NK-92 treated with Interleukin-12 subunit alpha and Interleukin-12 subunit beta, amount 100 ng/mL, for 24 hours (cell line): ENCODE data around the gene KBTBD12.
A peak's percentile ranks its signal among the peaks of the same experiment; 100 is the strongest.
"Not testable (repeated sequence)": the region's sequence is repeated elsewhere in the genome, so short reads cannot be mapped to it uniquely, and the experiment has no call there.

ENCODE experiments used
- DNase-seq: peaks from one replicate; lab custom pipeline; 2025; lab: John Stamatoyannopoulos, UW

The KBTBD12 gene, protein sequence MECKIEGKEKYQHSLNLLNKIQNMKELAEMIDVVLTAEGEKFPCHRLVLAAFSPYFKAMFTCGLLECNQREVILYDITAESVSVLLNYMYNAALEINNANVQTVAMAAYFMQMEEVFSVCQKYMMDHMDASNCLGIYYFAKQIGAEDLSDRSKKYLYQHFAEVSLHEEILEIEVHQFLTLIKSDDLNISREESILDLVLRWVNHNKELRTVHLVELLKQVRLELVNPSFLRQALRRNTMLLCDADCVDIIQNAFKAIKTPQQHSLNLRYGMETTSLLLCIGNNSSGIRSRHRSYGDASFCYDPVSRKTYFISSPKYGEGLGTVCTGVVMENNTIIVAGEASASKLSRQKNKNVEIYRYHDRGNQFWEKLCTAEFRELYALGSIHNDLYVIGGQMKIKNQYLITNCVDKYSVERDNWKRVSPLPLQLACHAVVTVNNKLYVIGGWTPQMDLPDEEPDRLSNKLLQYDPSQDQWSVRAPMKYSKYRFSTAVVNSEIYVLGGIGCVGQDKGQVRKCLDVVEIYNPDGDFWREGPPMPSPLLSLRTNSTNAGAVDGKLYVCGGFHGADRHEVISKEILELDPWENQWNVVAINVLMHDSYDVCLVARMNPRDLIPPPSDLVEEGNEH

DNA sequence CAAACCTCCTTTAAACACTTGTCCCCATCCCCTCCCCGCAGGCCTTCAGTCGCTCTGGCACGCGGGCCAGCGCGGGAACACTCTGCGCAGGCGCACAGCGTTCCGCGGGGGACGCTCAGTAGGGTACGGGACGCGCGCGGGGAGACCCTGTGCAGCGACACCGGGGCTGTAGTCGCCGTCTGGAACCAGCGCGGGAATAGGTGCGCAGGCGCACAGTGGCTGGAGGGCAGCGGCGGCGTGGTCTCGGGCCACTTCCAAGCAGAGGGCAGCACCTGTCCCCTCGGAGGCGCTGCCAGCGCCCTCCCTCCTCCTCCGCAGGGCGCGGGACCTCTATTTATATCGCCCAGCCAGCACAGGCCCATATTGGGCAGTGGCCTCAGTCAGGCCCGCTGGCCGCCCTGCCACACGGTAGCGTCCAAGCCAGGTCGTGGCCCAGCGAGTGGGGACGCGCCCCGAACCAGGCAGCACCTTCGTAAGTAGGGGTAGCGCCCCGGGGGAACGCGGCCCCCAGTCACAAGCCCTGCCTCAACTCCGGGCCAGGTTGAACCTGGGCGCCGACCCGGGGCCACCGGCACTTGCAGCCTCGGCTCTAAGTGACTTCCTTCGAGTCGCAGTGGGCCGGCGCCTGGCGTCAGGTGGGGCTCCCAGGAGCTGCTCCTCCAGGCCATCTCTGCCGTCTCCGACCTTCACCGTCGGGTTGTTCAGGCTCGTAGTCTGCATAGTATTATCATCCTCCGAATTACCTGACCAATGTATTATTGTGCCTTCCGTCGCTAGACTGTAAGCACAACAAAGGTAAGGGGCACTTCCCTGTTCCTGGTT, at the start of gene KBTBD12:
KBTBD12 (plus strand) TSS at position 118 of the 822 bp plus-strand sequence. CDS start 7,830 bp downstream, outside the sequence.
- no peak for DNase-seq

GRCh38 chr3:127865941-127866340, 49.1 kb upstream of the KBTBD12 start:
- DNase-seq: peak; percentile 6

DNA sequence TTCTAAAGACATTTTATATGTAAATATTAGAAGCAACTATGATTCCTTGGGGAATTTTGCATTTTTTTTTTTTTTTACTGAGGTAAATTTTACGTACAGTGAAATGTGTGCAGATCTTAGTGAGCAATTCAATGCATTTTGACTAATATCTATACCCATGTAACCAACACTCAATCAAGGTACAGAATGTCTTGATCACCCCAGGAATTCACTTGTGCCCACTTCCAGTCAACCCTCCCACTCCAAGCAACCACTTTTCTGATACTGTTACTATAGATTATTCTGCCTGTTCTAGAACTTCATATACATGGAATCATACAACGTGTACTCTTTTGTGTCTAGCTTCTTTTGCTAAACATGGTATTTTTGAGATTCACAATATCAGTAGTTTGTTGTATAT, 47.6 kb upstream of the KBTBD12 start:
- DNase-seq: no peak

- no peak for DNase-seq
Observed at GRCh38 chr3:127867986-127868385, 47.0 kb upstream of the KBTBD12 start.

DNA sequence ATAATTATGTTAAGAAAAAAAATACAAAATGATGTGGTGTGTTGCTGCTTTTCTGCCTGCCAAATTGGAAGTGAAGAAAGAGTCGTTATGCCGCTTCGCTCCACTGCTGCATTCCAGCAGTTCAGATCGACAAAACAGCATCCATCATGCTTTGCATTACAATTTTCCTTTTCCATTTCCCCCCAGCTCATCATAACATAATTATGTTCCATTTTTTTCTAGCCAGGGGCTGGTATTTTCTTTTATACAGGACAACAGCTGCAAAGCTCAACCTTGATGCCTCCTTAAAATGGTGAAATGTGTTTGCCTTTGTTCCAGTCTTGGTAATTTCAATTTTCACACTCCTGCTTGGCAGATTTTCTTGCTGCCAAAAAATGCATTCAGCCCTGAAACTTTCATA, 44.9 kb upstream of the KBTBD12 start:
- DNase-seq: no peak

GRCh38 chr3:127874097-127874496, 40.9 kb upstream of the KBTBD12 start:
- DNase-seq: not testable (repeated sequence)

DNA sequence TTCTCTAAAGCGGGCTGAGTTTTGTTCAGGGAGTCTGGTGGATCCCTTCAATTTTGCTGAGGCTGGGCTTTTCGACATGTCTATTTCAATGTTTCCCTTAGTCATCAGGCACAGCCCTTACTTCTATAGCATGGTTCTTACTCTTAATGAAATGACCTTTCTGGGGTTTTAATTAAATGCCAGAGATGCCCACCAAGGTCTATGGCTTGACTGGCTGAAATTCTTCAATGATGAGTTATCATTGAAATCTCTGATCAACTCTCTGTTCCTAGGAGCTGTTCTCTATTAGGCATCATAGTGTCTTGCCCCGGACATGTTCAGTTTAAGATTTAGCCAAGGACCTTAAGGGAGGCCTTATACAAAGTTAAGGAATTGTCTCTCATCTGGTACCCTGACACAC, 33.4 kb upstream of the KBTBD12 start:
- DNase-seq: no peak

GRCh38 chr3:127884041-127884440, 31.0 kb upstream of the KBTBD12 start:
- no peak for DNase-seq

GRCh38 chr3:127886231-127886955, 28.6 kb upstream of the KBTBD12 start:
- DNase-seq: no peak

GRCh38 chr3:127886956-127887231, 28.1 kb upstream of the KBTBD12 start:
- DNase-seq: no peak

- no peak for DNase-seq
Observed at GRCh38 chr3:127887321-127887720, 27.7 kb upstream of the KBTBD12 start.

DNA sequence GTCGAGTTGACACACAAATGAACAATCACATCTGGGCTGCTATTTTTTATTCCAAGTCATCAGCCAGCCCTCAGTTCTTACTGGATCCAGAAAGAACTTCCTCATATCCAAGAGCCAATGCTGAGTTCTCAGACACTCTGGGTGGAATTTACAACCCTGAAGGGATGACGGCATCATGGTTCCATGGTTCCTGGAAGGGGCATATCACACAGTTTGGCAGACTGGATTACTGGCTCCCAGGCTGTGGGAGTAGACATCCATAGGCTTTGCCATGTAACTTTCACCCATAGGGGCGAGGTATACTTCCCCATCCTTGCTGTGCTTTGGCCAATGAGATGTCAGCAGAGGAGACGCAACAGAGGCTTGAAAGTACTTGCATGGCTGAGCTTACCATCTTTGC, 26.9 kb upstream of the KBTBD12 start:
- no peak for DNase-seq

GRCh38 chr3:127888564-127889107, 26.4 kb upstream of the KBTBD12 start:
- no peak for DNase-seq

GRCh38 chr3:127889461-127889863, 25.6 kb upstream of the KBTBD12 start:
- DNase-seq: no peak

DNA sequence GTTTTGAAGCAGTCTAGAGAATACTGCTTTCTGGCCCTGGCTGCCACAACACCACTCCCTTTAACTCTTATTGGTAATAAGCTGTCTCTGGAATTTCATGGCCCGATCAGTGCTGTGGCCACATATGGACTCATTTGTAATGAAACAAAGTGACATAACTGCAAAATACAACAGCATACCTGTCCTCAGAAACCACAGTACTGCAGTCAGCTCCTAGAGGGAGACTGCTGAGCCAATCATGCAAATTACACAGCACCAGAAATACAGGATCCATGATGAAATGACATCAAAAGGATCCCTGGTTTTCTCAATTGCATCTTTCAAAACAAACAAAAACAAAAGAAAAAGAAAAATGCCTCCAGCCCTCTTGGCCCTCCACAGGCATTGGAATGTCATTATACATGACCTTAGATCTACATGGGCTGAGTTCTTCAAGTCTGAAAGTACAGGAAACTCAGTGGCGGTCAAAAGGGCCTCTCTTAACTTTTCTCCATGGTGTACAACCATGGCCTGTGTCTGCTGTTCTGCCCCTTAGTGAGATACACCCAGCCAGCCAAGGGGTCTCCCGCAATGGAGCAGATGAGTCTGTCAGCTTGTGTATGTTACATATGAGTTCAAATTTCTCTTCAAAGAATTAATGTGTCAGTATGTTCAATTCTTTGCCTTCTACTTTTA, 24.9 kb upstream of the KBTBD12 start:
- no peak for DNase-seq

DNA sequence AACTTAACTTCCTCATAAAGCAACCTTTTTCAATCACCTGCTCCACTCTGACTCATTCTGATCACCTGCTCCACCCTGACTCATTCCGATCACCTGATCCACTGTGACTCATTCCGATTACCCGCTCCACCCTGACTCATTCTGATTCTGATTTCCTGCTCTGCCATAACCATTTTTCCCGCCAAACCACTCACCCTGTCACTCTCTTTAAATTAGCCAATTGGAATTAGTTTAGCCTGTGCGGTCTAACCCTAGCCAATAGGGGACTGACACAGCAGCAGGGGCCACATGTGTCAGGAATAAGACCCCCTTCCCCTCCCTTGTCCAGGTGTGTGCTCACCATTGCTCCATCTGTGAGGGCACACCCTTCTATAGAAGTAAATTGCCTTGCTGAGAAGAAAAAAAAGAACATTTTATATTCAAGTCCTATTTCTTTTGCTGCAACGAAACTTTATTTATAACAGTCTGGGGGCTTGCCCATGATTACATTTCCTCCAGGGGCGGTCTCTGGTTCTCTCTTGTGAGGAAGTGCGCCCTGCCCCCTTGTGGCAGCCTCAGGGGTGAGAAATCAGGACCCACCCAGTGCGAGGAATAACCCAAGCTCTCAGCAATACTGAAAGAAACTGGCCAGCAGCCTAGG, 24.3 kb upstream of the KBTBD12 start:
- DNase-seq: not testable (repeated sequence)

DNA sequence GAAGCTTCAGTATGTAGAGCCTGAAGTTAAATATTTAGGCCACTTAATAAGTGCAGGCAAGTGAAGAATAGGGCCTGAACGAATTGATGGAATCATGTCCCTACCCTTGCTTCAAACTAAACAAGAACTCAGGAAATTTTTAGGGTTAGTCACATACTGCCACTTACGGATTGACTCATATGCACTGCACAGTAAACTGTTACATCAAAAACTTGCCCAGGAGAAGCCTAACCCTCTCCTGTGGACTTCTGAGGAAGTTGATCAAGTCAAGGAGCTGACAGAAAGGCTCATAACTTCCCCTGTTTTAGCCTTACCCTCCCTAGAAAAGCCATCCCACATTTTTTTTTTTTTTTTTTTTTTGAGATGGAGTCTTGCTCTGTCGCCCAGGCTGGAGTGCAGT, 20.6 kb upstream of the KBTBD12 start:
- no peak for DNase-seq

DNA sequence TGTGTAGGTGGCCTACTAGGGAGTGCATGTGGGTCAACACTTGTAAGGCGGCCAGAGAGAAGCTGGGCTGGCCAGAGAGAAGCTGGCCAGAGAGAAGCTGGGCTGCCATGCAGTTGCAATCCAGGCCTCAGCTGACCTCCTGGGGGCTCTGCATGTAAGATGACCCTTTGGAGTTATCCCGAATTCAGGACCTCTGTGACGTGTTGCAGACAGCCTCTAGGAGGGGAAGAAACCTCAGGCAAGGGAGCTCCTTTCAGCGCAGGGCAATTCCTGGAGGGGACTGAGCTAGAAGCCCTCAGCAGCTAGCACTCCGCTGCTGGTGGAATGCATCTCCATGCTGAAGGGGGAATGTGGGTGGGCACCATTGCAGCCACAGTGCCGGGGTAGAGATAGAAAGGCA, 15.8 kb upstream of the KBTBD12 start:
- DNase-seq: no peak

GRCh38 chr3:127899766-127900165, 15.3 kb upstream of the KBTBD12 start:
- no peak for DNase-seq

GRCh38 chr3:127900536-127900935, 14.5 kb upstream of the KBTBD12 start:
- no peak for DNase-seq

DNA sequence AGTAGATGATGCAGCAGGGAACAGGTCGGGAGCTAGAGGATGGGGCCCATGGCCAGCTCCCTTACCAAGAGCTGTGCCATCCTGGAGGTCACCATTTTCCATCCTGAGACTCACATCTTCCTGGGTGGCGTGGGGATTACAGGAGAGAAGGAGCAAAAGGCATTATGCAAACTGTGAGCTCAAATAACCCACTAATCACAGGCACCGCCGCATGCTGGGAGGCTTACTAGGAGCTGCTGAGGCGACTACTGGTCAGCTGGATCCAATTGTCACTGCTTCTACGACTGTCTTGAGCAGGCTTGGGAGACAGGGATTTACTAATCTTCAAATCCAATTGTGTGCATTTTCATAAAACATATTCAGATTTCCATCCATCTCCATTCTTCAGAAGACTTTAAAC, 12.5 kb upstream of the KBTBD12 start:
- no peak for DNase-seq
